GM12873 (cell line): ENCODE measurements around the gene TMEM168.

ENCODE experiments used
- CTCF ChIP-seq: IDR thresholded peaks from 2 replicates; pipeline ENCODE4 v1.5.1; 2012; ENCODE audit warnings: low read depth, mild to moderate bottlenecking, moderate library complexity, low read length, control low read depth; ENCODE audit not compliant: insufficient read depth; ENCODE audit errors: missing control alignments

TMEM168 gene

GRCh38 chr7:112789817-112790585, at the start of gene TMEM168:
Gene TMEM168, minus strand, starts transcription at chr7:112790393. Its CDS starts 5,568 bp downstream, at chr7:112784825.
- no peak for TF ChIP-seq CTCF

GRCh38 chr7:112833082-112833481, 42.9 kb upstream of the TMEM168 start:
- no peak for TF ChIP-seq CTCF

- TF ChIP-seq CTCF = no peak
Observed at GRCh38 chr7:112830769-112831168, 40.6 kb upstream of the TMEM168 start.

GRCh38 chr7:112828696-112829095, 38.5 kb upstream of the TMEM168 start:
- no peak for TF ChIP-seq CTCF

- TF ChIP-seq CTCF = no peak
Observed at GRCh38 chr7:112821345-112821744, 31.2 kb upstream of the TMEM168 start.

GRCh38 chr7:112819536-112819935, 29.3 kb upstream of the TMEM168 start:
- TF ChIP-seq CTCF = no peak

- TF ChIP-seq CTCF = no peak
Observed at GRCh38 chr7:112806156-112806555, 16.0 kb upstream of the TMEM168 start.
